Activated T-helper 1 cell treated with anti-CD3 and anti-CD28 coated beads, Interleukin-12 subunit alpha, Interleukin-12 subunit beta, Interleukin-2, Interleukin-4 antibody, amounts not matched to agents 30 ng/mL and 10 ng/mL and 1 ng/mL, durations not matched to agents 14 hours and 24 hours and 36 hours (primary cell): ENCODE data around the gene LOXHD1. TPM values are rescaled to one million over a fixed set of nuclear protein-coding genes. Genes with fewer than 3 reads are reported as not detected.

Source experiments
- DNase-seq: peaks from one replicate; pipeline ENCODE4 v3.0.0; 2021; ENCODE audit warnings: low spot score
- H3K27ac Mint-ChIP-seq: one replicate; pipeline ENCODE4 v1.8.0; 2021; ENCODE audit warnings: mild to moderate bottlenecking, mixed read lengths
- H3K27me3 Mint-ChIP-seq: one replicate; pipeline ENCODE4 v1.8.0; 2022; ENCODE audit warnings: mild to moderate bottlenecking, moderate library complexity, mixed read lengths; ENCODE audit not compliant: insufficient read depth
- H3K36me3 Mint-ChIP-seq: one replicate; pipeline ENCODE4 v1.8.0; 2021; ENCODE audit warnings: low read depth, mixed read lengths
- H3K4me1 Mint-ChIP-seq: one replicate; pipeline ENCODE4 v1.8.0; 2021; ENCODE audit warnings: low read depth, mixed read lengths
- H3K4me3 Mint-ChIP-seq: one replicate; pipeline ENCODE4 v1.8.0; 2021; ENCODE audit warnings: mild to moderate bottlenecking, moderate library complexity, mixed read lengths
- H3K9me3 Mint-ChIP-seq: one replicate; pipeline ENCODE4 v1.8.0; 2021; ENCODE audit warnings: mixed read lengths
- intact Hi-C: fragments of 100-400 bp; cut with micrococcal nuclease; formaldehyde crosslinking; loops from one replicate; pipeline ENCODE4 v1.15.1; 2024
- total RNA-seq: library from RNA; stranded (reverse); gene quantifications from 2 replicates; pipeline ENCODE4 v1.2.3, GENCODE V29; 2022

LOXHD1 gene
- total RNA-seq, 1 donor from 2014 or later: not detected

DNA sequence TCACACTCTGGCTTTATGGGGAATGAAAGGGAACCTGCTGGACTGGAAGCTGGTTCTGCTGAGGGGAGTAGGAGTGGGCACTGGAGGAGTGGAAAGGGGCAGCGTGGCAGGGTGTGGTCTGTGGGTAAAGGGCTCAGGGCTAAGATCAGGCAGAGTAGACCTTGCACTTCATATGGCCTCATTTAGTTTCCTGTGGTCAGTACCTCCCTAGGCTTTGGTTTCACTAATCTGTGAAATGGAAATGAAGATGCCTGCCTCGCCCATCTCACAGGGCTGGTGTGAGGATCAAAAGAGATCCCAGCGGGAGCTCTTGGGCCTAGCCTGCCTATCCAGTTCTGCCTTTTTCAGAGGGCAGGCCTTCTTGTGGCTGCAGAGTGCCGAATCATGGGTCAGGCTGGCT is 208.7 kb downstream of the LOXHD1 start:
- no peaks in the 10 kb centered on the region for H3K36me3 Mint-ChIP-seq
- intact Hi-C loops: no loop called here
- no peaks in the 10 kb centered on the region for H3K9me3 Mint-ChIP-seq
- DNase-seq: no peak
- peaks cover 20% of the 10 kb centered on the region for H3K27me3 Mint-ChIP-seq
- H3K4me3 Mint-ChIP-seq: no peak overlapping the region
- no peak overlapping the region for H3K27ac Mint-ChIP-seq
- H3K4me1 Mint-ChIP-seq: no peaks in the 10 kb centered on the region

DNA sequence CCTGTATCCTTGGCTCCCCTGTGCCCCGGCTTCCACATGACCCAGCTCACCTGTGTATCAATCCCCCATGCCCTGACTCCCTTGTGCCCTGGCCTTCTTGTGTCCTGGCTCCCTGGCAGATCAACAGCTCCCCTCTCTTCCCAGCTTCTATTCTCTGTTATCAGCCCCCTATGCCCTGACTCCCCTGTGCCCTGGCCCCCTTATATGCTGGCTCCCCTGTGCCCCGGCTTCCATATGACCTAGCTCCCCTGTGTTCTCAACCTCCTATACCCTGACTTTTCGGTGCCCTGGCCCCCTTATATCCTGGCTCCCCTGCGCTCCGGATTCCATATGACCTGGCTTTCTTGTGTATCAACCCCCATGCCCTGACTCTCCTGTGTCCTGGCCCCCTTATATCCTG is 209.2 kb downstream of the LOXHD1 start:
- Mint-ChIP-seq H3K9me3 (no peaks in the 10 kb centered on the region), H3K4me1 (no peaks in the 10 kb centered on the region), H3K27me3 (peaks cover 18% of the 10 kb centered on the region), H3K27ac (no peak overlapping the region), H3K36me3 (no peaks in the 10 kb centered on the region), H3K4me3 (no peak overlapping the region)
- intact Hi-C loops: no loop called here
- no peak for DNase-seq

DNA sequence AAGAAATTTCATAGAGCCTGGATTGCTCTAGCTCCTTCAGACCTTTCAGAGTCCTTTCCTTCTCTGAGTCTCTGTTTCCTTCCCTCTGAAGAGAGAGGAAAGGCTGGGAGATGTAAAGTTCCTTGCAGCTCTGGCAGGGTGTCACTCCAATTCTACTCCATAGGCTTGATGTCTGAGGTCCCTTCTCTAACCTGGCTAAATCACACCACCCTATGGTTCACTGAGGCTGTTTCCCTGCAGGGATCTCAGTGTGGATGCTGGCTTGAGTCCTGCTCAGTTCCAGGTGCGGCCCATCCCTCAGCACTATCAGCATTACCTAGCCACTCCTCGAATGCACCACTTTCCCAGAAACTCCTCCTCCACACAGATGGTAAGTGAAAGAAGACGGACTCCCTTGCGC is 209.7 kb downstream of the LOXHD1 start:
- Mint-ChIP-seq H3K4me1 (no peaks in the 10 kb centered on the region), H3K9me3 (no peaks in the 10 kb centered on the region), H3K36me3 (no peaks in the 10 kb centered on the region), H3K27me3 (peaks cover 18% of the 10 kb centered on the region), H3K27ac (no peak overlapping the region), H3K4me3 (no peak overlapping the region)
- no peak for DNase-seq
- intact Hi-C loops: no loop called here

DNA sequence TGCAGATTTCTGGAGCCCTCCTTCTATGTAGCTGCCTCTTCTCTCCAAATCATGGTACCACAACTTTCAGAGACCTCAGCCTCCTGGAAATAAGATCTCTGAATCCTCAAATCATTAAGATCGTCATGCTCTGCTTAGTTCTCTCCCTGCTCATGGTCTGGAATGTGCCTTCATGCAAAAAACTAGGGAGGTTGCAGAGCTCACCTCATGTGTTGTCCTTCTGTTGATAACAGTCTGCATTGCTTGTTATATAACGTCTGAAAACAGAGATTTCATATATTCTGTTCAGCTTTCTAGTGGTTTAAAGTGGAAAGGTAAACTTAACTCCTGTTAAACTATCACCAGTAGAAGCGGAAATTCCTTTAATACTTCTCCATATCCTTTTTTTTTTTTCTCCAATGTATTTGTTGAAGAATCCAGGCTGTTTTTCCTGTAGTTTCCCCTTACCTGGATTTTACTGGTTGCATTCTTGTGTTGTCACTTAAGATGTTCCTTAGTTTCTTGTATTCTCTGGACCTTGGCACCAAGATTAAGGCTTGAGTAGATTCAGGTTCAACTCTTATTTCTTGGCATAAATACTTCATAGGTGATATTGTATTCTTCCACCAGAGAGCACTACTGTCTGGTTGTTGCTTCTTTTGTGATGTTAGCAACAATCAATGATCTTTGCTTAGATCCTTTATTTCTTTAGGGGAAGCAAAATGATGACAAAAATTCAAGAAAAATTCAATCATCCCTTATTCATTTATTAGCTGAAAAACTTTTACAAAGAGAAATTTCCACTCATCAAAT is 211.3 kb downstream of the LOXHD1 start:
- Mint-ChIP-seq H3K36me3 (no peaks in the 10 kb centered on the region), H3K9me3 (no peaks in the 10 kb centered on the region), H3K4me3 (no peak overlapping the region), H3K4me1 (no peaks in the 10 kb centered on the region), H3K27ac (no peak overlapping the region), H3K27me3 (peaks cover 19% of the 10 kb centered on the region)
- intact Hi-C loops: no loop called here
- no peak for DNase-seq

DNA sequence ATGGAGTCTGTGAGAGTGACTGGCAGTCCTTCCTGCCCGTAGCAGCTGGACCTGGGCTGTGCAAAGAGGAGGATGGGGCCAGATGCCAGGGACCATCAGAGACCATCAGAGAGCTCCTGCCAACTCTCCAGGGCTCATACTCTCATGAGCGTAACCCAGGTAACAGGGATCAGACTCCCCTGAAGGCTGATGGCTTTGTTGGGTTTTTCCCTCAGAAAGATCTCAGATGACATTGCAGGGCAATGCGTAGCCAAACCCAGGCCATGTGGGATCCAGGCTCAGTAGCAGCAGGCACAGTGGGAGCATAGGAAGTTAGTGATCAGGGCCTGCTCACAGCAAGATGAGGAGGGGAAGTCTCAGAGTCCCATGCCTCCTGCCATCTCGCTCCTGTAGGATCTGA is 218.0 kb downstream of the LOXHD1 start:
- intact Hi-C loops: no loop called here
- Mint-ChIP-seq H3K27me3 (peaks cover 10% of the 10 kb centered on the region), H3K4me1 (no peaks in the 10 kb centered on the region), H3K27ac (no peak overlapping the region), H3K4me3 (no peak overlapping the region), H3K36me3 (no peaks in the 10 kb centered on the region), H3K9me3 (no peaks in the 10 kb centered on the region)
- no peak for DNase-seq

DNA sequence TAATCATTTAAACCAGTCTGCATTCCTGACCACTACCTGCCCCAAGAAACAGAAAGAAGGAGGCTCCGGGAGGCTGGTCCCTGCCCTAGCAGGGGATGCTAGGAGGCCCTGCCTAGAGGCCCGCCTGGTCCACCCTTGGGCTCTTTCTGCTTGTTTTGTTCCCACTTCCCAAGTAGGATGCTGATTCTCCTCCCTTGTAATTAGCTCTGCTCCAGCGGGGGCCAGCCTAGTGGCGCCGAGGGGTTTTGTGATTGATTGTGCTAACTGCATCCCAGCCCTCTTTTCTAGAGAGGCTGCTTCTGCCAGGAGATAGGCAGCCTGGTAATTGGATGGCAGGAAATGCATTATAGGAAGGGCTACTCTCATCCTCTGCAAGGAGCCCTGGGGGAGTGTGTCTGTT is 220.0 kb downstream of the LOXHD1 start:
- no peak for DNase-seq
- Mint-ChIP-seq H3K36me3 (no peaks in the 10 kb centered on the region), H3K27me3 (peaks cover 5% of the 10 kb centered on the region), H3K9me3 (no peaks in the 10 kb centered on the region), H3K4me1 (no peaks in the 10 kb centered on the region), H3K27ac (no peak overlapping the region), H3K4me3 (no peak overlapping the region)
- intact Hi-C loops: no loop called here

DNA sequence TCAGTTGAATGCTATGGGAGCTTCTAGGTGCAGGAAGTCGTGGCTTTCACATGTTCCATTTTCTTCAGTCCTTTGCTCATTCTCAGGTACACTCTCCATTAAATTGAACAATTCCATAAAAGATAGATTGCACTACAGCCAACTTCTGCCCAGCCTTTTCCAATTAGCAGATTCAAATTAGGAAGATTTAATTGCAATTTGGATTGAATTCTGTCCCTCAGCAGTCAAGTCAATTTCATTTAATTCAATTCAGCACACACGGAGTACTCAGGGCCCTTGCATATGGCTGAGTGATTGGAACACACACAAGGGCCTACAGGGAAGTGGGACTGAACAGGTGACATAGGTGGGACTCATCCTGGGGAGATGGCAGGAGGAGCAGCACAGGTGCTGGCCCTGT is 220.4 kb downstream of the LOXHD1 start:
- intact Hi-C loops: no loop called here
- no peak overlapping the region for H3K4me3 Mint-ChIP-seq
- no peak overlapping the region for H3K27ac Mint-ChIP-seq
- H3K9me3 Mint-ChIP-seq: no peaks in the 10 kb centered on the region
- peaks cover 7% of the 10 kb centered on the region for H3K27me3 Mint-ChIP-seq
- H3K4me1 Mint-ChIP-seq: no peaks in the 10 kb centered on the region
- no peak for DNase-seq
- no peaks in the 10 kb centered on the region for H3K36me3 Mint-ChIP-seq

DNA sequence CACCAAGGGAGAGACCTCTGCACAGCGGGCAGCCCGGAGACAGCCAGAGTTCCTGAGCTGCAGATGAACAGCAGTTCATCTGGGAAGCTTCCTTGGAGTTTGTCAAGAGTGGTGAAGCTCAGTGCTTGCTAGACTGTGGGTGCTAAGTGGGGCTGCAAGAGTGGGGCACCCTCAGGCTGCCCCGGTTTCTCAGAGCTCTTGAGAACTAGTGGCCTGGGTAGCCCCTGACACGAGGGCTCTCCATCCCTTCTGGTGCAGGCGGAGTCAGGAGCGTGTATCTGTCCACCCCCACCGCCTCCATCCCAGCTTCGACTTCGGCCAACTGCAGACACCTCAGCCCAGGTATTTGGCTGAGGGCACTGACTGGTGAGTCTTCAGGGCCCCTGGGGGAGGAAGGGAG is 222.0 kb downstream of the LOXHD1 start:
- Mint-ChIP-seq H3K27ac (no peak overlapping the region), H3K4me3 (no peak overlapping the region), H3K27me3 (peaks cover 12% of the 10 kb centered on the region), H3K9me3 (no peaks in the 10 kb centered on the region), H3K4me1 (no peaks in the 10 kb centered on the region), H3K36me3 (no peaks in the 10 kb centered on the region)
- intact Hi-C loops: no loop called here
- DNase-seq: no peak

DNA sequence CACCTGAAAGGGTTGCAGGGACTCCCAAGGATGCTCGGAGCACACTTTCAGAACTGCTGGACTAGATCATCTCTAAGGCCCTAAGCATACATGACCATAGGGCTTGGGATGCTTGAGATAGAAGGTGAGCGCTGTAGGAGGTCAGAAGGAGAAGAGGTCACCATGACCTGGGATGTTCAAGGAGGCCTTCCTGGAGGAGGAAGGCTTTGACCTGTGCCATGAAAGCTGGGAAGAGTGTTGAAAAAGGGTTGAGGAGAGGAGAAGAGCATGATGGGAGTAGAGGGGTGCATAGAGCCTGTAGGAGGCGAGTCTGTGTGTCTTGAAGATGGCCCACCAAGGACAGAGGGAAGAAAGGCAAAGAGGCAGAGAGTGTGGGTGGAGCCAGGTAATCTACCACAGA is 222.4 kb downstream of the LOXHD1 start:
- Mint-ChIP-seq H3K27ac (no peak overlapping the region), H3K4me1 (no peaks in the 10 kb centered on the region), H3K27me3 (peaks cover 16% of the 10 kb centered on the region), H3K9me3 (no peaks in the 10 kb centered on the region), H3K4me3 (no peak overlapping the region), H3K36me3 (no peaks in the 10 kb centered on the region)
- DNase-seq: no peak
- intact Hi-C loops: no loop called here

DNA sequence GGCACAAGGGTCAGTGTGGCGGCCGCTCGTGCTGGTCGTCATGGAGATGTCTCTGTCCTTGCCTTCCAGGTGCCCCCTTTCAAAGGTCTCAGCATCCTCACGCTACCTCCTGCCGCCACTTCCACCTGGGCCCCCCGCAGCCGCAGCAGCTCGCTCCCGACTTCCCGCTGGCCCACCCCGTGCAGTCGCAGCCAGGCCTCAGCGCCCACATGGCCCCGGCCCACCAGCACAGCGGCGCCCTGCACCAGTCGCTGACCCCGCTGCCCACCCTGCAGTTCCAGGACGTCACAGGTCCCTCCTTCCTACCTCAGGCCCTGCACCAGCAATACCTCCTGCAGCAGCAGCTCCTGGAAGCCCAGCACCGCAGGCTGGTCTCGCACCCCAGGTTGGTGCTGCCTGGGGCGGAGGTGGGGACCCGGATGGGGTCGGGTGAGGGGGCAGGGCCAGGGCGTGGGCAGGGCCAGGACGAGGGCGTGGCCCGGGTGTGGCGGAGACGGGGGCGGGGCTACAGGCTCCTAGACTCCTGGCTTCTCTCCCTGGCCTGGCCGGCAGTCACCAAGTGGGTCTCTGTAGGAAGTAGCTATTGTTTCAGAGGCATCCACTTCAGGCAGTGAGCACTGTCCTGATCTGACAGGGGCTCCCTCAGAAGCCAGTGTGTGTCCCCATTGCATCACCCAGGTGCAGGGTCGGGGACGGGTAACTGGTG is 223.7 kb downstream of the LOXHD1 start:
- intact Hi-C loops: no loop called here
- H3K9me3 Mint-ChIP-seq: no peaks in the 10 kb centered on the region

DNA sequence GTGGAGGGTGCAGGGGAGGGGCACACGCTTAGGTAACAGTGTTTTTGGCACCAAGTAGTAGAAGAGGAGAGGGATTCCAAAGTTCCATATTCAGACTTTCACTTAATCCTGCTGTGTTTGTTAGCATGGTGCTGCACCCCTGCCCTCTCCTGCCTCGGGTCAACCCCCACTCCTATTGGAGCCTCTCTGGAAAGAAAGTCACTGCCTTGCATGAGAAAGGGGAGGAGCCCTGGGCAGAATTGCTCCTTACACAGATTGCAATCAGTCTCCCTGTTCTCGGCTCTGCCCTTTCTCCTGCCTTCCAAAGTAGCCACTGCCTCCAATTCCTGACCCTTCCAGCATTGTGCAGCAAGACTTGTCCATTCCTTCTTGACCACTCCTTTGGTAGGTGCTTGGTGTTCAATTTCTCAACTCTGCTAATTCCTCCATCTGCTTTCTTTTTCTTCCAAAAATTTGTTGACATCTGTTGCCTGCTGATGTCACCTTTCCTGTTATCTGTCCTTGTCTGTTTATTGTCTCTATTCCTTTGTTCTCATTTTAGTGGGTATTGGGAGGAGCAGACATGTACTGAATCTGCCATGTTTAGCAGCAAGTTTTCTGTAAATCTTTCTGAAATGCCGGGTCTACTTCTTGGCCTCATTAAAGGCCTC is 225.4 kb downstream of the LOXHD1 start:
- Mint-ChIP-seq H3K36me3 (no peaks in the 10 kb centered on the region), H3K9me3 (no peaks in the 10 kb centered on the region), H3K27me3 (peaks cover 11% of the 10 kb centered on the region), H3K27ac (no peak overlapping the region), H3K4me3 (no peak overlapping the region), H3K4me1 (no peaks in the 10 kb centered on the region)
- DNase-seq: no peak
- intact Hi-C loops: no loop called here

More for the DNA sequence above, 223.7 kb downstream of the LOXHD1 start:
- no peak overlapping the region for H3K4me3 Mint-ChIP-seq
- no peak for DNase-seq
- H3K27ac Mint-ChIP-seq: no peak overlapping the region
- H3K4me1 Mint-ChIP-seq: no peaks in the 10 kb centered on the region
- H3K36me3 Mint-ChIP-seq: no peaks in the 10 kb centered on the region
- H3K27me3 Mint-ChIP-seq: peaks cover 16% of the 10 kb centered on the region

DNA sequence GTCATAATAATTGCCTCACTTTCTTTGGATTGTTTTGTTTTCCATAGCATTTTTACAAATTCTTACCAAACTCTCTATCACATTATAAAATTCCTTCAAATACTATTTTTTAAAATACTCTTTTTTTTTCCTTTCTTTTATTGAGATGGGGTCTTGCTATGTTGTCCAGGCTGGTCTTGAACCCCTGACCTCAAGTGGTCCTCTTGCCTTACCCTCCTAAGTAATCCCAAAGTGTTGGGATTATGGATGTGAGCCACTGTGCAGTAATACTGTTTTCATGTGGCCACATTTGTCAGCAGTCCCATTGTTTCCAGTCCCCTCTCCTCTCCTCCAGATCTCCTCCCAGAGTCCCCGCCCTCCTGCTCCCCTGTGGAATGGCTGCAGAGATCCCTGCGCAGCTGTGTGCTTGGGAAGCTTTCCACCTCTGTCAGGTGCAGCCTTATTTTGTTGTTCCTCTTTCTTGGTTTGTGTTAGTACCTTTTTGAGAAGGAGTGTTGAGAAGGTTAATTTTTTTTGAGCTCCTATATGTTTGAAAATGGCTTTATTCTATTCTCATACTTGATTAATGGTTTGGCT is 227.3 kb downstream of the LOXHD1 start:
- Mint-ChIP-seq H3K27me3 (peaks cover 12% of the 10 kb centered on the region), H3K4me1 (no peaks in the 10 kb centered on the region), H3K36me3 (no peaks in the 10 kb centered on the region), H3K9me3 (no peaks in the 10 kb centered on the region), H3K4me3 (no peak overlapping the region), H3K27ac (no peak overlapping the region)
- intact Hi-C loops: no loop called here
- no peak for DNase-seq

DNA sequence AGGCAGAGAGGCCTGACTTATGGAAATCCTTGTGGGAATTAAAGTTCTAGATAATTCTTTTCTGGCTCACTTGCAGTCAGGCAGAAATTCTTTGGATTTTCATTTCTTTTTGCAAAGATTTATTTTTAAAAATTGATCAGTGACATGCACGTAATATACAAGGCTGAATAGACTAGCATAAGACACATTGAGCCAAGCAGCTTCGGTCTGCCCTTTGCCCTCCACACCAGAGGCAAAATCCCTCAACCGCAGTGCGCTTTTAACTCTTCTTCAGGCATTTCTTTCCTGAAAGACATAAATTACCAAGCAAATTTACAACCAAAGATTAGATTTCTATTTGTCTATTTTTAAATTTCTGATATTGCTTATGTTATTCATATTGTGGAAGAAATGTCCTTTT is 227.9 kb downstream of the LOXHD1 start:
- no peaks in the 10 kb centered on the region for H3K4me1 Mint-ChIP-seq
- H3K27ac Mint-ChIP-seq: no peak overlapping the region
- H3K9me3 Mint-ChIP-seq: no peaks in the 10 kb centered on the region
- no peak for DNase-seq
- H3K27me3 Mint-ChIP-seq: peaks cover 12% of the 10 kb centered on the region
- intact Hi-C loops: no loop called here
- H3K36me3 Mint-ChIP-seq: no peaks in the 10 kb centered on the region
- no peak overlapping the region for H3K4me3 Mint-ChIP-seq
